Epithelial cell of esophagus (primary cell): ENCODE measurements around the gene CEP350.

Source experiments
- DNase-seq: peaks from one replicate; pipeline ENCODE4 v3.0.0; 2010; ENCODE audit warnings: low read depth
- H3K4me3 ChIP-seq: 2 replicates; pipeline ENCODE4 v1.5.1; 2011; ENCODE audit warnings: mild to moderate bottlenecking, low read length, control low read depth
- TF ChIP-seq, protein P1 (sequence below): IDR thresholded peaks from 2 replicates; pipeline ENCODE4 v1.5.1; 2011; ENCODE audit warnings: low read depth, mild to moderate bottlenecking, low read length, control low read depth, inconsistent platforms; ENCODE audit not compliant: insufficient read depth; ENCODE audit errors: missing control alignments

The CEP350 gene

DNA sequence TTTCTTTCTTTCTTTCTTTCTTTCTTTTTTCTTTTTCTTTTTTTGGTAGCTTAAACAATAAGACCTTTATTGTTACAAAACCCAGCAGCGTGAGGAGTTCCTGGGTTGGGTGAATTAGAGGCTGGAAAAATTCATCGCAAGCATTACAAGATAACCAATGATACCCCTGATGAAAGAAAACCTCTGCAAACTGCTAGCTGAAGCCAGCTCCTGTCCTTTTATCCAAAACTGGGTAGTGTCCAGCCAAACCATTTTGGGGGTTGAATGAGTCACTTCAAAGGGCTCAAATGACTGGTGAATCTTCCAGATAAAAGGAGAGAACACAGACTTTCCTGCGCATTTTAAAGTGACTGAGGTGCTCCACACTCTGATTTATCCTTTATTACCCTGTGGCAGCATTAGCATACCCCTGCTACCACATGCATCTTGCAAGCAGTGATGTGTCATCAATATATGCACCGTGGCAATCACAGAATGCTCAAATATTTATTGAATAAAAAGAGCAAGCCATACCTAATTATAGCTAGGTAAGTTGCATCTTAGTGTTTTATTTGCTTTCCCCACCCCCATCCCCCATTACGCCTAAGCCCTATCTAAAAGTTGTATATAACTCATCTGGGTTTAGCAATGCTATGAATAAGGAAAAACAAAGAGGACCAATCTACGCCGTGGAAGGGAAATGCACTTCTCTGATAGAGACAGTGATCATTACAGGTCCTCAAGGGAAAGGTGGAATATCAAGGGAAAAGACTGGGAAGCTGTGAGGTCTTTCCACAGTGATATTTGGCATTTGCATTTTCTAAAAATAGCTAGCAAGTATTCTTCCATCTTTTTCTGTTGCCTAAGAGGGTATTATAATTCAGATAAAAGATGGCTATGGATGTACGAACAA, 32.4 kb upstream of the CEP350 start:
- TF ChIP-seq, protein P1, sequence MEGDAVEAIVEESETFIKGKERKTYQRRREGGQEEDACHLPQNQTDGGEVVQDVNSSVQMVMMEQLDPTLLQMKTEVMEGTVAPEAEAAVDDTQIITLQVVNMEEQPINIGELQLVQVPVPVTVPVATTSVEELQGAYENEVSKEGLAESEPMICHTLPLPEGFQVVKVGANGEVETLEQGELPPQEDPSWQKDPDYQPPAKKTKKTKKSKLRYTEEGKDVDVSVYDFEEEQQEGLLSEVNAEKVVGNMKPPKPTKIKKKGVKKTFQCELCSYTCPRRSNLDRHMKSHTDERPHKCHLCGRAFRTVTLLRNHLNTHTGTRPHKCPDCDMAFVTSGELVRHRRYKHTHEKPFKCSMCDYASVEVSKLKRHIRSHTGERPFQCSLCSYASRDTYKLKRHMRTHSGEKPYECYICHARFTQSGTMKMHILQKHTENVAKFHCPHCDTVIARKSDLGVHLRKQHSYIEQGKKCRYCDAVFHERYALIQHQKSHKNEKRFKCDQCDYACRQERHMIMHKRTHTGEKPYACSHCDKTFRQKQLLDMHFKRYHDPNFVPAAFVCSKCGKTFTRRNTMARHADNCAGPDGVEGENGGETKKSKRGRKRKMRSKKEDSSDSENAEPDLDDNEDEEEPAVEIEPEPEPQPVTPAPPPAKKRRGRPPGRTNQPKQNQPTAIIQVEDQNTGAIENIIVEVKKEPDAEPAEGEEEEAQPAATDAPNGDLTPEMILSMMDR = no peak
- no peak overlapping the region for H3K4me3 ChIP-seq
- no peak for DNase-seq

DNA sequence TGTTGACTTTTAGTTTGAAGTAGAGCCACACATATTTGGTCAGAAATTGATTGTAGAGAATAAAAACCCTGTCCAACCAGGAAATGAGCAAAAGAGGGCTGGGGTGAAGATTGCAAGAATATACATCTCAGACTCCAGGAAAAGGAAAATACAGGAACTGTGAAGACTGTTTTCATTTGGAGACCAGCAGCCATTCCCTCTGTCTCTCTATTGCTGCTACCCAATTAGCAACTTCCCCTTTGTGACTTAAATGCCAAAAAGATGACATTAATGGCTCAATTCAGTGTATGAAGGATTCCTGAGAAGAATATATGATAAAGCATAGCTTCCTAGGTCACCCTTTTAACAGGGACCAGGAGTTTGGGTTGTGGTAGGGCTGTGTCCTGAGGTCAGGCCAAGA, 31.6 kb upstream of the CEP350 start:
- H3K4me3 ChIP-seq = no peak overlapping the region
- TF ChIP-seq, protein P1 = no peak
- DNase-seq = no peak

DNA sequence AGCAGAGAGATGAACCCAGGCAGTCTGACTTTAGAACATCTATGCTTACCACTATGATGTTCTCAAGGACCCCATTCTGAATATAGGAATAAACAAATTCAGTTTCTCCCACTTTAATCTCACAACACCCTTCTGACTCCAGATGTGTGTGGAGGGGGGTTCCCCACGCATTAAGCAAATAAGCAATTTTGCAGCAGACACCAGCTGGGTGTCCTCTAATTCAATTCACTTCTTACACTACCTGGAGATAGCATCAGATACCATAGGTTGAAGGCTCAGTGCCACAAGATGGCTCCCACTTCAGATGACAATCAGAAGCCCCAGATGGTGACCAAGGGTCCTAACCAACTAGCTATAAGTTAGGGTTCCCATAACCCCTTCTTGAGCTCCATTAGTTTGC, 30.3 kb upstream of the CEP350 start:
- TF ChIP-seq, protein P1 = no peak
- H3K4me3 ChIP-seq = no peak overlapping the region
- no peak for DNase-seq

DNA sequence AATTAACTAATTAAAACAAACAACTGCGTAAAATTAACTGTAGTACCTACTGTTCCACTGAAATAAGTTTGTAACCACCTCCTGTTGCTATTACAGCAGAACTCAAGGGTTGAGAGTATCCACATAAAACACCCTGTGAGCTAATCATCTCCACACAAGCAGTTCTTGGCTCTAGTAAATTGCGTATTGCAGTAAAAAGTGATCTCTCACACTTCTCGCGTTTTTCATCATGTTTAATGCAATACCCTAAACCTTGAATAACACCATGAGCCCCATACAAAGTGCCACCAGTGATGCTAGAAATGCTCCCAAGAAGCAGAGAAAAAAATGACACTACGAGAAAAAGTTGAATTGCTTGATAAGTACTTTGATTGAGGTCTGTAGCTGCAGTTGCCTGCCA, 29.3 kb upstream of the CEP350 start:
- no peak overlapping the region for H3K4me3 ChIP-seq
- DNase-seq = no peak
- TF ChIP-seq, protein P1 = no peak

DNA sequence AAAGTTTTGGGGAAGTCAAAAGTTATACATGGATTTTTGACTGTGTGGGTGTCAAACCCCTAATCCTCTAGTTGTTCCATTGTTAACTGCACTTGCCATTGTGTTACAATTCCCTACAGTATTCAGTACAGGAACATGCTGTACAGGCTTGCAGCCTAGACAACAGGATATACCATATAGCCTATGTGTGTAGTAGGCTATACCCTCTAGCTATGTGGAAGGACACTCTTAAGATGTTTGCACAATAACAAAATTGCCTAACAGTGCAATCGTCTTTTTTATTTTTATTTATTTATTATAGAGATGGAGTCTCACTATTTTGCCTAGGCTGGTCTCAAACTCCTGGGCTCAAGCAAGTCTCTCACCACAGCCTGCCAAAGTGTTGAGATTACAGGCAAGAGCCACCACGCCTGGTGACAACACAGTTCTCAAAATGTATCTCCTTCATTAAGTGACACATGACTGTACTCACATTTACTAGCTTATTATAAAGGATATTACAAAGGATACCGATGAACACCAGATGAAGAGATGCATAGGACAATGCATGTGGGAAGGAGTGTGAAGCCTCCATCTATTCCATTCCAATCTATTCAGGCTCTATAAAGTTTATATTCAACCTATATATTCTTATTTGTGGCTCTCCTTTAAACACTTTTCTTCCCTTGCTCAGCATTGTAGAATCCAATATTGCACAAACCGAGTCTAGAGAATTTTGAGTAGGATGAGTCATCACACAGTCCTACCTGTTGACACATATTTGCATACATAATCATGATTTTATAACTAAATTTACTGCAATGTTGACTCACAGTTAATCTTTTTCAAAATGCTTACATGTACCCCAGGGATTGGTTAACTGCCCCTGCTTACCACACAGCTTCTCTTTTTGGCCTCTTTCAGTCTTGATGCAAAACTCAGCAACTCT, 28.4 kb upstream of the CEP350 start:
- TF ChIP-seq, protein P1 = no peak
- no peak overlapping the region for H3K4me3 ChIP-seq
- peak; percentile 90 for DNase-seq

DNA sequence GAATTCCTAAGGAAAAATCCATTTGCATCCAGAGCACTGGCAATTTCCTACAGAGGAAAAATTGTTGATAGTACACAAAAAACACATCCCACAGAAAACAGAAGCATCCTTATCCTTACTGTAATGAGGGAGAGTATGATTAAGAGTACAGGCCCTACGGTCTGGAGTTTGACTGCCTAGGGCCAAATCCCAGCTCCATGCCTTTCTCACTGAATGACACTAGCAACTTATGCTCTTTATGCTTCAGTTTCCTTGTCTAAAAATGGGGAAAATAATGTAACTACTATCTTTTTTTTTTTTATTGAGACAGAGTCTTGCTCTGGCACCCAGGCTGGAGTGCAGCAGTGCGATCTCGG, 27.8 kb upstream of the CEP350 start:
- TF ChIP-seq, protein P1 = no peak
- H3K4me3 ChIP-seq = no peak overlapping the region
- DNase-seq = no peak
